Fibroblast of skin of left biceps (primary cell): ENCODE data around the gene MTMR6.
A peak's percentile ranks its signal among the peaks of the same experiment; 100 is the strongest.

Source experiments
- DNase-seq, 2 experiments: peaks; one replicate each; pipeline ENCODE4 v3.0.0-alpha.2; 2013; ENCODE audit warnings: low read depth in 2 of 2

Gene MTMR6

GRCh38 chr13:25276748-25277147 lies 10.5 kb downstream of the MTMR6 start:
- DNase-seq, result no peak

- DNase-seq, result no peak
Observed at GRCh38 chr13:25268561-25268960, 18.7 kb downstream of the MTMR6 start.

GRCh38 chr13:25267715-25268114 lies 19.6 kb downstream of the MTMR6 start:
- no peak for DNase-seq

GRCh38 chr13:25266706-25267105 lies 20.6 kb downstream of the MTMR6 start:
- no peak for DNase-seq

- no peak for DNase-seq
Observed at GRCh38 chr13:25262261-25262660, 25.0 kb downstream of the MTMR6 start.

- no peak for DNase-seq
Observed at GRCh38 chr13:25253702-25254101, 33.6 kb downstream of the MTMR6 start.

GRCh38 chr13:25252752-25253151 lies 34.5 kb downstream of the MTMR6 start:
- DNase-seq, result no peak

- no peak for DNase-seq
Observed at GRCh38 chr13:25252225-25252624, 35.1 kb downstream of the MTMR6 start.

- DNase-seq, result peak; percentile 16 to 17
Observed at GRCh38 chr13:25249001-25249543, 38.2 kb downstream of the MTMR6 start.

- no peak for DNase-seq
Observed at GRCh38 chr13:25248071-25248470, 39.2 kb downstream of the MTMR6 start.

- no peak for DNase-seq
Observed at GRCh38 chr13:25247360-25247759, 39.9 kb downstream of the MTMR6 start.

GRCh38 chr13:25244123-25244522 lies 43.2 kb downstream of the MTMR6 start:
- no peak for DNase-seq

- DNase-seq, result no peak
Observed at GRCh38 chr13:25242956-25243355, 44.3 kb downstream of the MTMR6 start.

GRCh38 chr13:25241007-25241406 lies 46.3 kb downstream of the MTMR6 start:
- no peak for DNase-seq

- DNase-seq, result no peak
Observed at GRCh38 chr13:25237083-25237482, 50.2 kb downstream of the MTMR6 start.

GRCh38 chr13:25233861-25234260 lies 53.4 kb downstream of the MTMR6 start:
- DNase-seq, result no peak

GRCh38 chr13:25232937-25233515 lies 54.3 kb downstream of the MTMR6 start:
- no peak for DNase-seq

- DNase-seq, result no peak
Observed at GRCh38 chr13:25231517-25231916, 55.8 kb downstream of the MTMR6 start.

GRCh38 chr13:25227690-25228089 lies 59.6 kb downstream of the MTMR6 start:
- no peak for DNase-seq

- no peak for DNase-seq
Observed at GRCh38 chr13:25225970-25226369, 61.3 kb downstream of the MTMR6 start.

GRCh38 chr13:25224151-25224550 lies 63.1 kb downstream of the MTMR6 start:
- DNase-seq, result no peak

GRCh38 chr13:25222740-25223139 lies 64.5 kb downstream of the MTMR6 start:
- no peak for DNase-seq

GRCh38 chr13:25218019-25218418 lies 69.3 kb downstream of the MTMR6 start:
- DNase-seq, result no peak
